DMS 273 treated with DMSO at 0.1 percent for 48 hours (cell line): ENCODE results near the gene MT1X.
"Not testable (repeated sequence)": the region's sequence is repeated elsewhere in the genome, so short reads cannot be mapped to it uniquely, and the experiment has no call there.

Experiments used
- DNase-seq: peaks from one replicate; lab custom pipeline; 2025; lab: John Stamatoyannopoulos, UW

MT1X gene

GRCh38 chr16:56710181-56710737 lies 28.0 kb downstream of the MT1X start:
- no peak for DNase-seq

GRCh38 chr16:56711862-56712261 lies 29.6 kb downstream of the MT1X start:
- no peak for DNase-seq

- no peak for DNase-seq
Observed at GRCh38 chr16:56713794-56714193, 31.5 kb downstream of the MT1X start.

GRCh38 chr16:56715126-56715525 lies 32.9 kb downstream of the MT1X start:
- DNase-seq = no peak

- DNase-seq = peak; percentile 67
Observed at GRCh38 chr16:56716761-56717160, 34.5 kb downstream of the MT1X start.

GRCh38 chr16:56717532-56717931 lies 35.3 kb downstream of the MT1X start:
- DNase-seq = not testable (repeated sequence)

- DNase-seq = no peak
Observed at GRCh38 chr16:56722200-56722842, 40.1 kb downstream of the MT1X start.

GRCh38 chr16:56724191-56724590 lies 41.9 kb downstream of the MT1X start:
- DNase-seq = no peak

GRCh38 chr16:56726283-56726682 lies 44.0 kb downstream of the MT1X start:
- DNase-seq = no peak

- no peak for DNase-seq
Observed at GRCh38 chr16:56726926-56727325, 44.7 kb downstream of the MT1X start.

- DNase-seq = no peak
Observed at GRCh38 chr16:56728027-56728426, 45.8 kb downstream of the MT1X start.

- DNase-seq = no peak
Observed at GRCh38 chr16:56728980-56729734, 46.9 kb downstream of the MT1X start.

- DNase-seq = peak; percentile 85
Observed at GRCh38 chr16:56729735-56730662, 47.7 kb downstream of the MT1X start, which contains the start of gene NUP93. Gene NUP93, plus strand, starts transcription at chr16:56730129. Its CDS starts 18,119 bp downstream, at chr16:56748248.

GRCh38 chr16:56732366-56732765 lies 50.1 kb downstream of the MT1X start:
- no peak for DNase-seq

- DNase-seq = no peak
Observed at GRCh38 chr16:56732832-56733231, 50.6 kb downstream of the MT1X start.
